Fibroblast of skin of right biceps (primary cell): ENCODE measurements around the gene GOPC.
"Not testable (repeated sequence)": the region's sequence is repeated elsewhere in the genome, so short reads cannot be mapped to it uniquely, and the experiment has no call there.

ENCODE experiments used
- DNase-seq: peaks from one replicate; pipeline ENCODE4 v3.0.0-alpha.2; 2013

The GOPC gene

GRCh38 chr6:117602151-117602898 is at the start of gene GOPC:
Gene GOPC (minus strand): TSS chr6:117602511. CDS start chr6:117602288, 223 bp downstream.
- peak; percentile 99 for DNase-seq

GRCh38 chr6:117651984-117652383 is 49.7 kb upstream of the GOPC start:
- not testable (repeated sequence) for DNase-seq

- no peak for DNase-seq
Measured at GRCh38 chr6:117642976-117643375, 40.7 kb upstream of the GOPC start.

GRCh38 chr6:117637770-117638169 is 35.5 kb upstream of the GOPC start:
- no peak for DNase-seq

- DNase-seq = no peak
Measured at GRCh38 chr6:117629119-117629660, 26.9 kb upstream of the GOPC start.

GRCh38 chr6:117627533-117627932 is 25.2 kb upstream of the GOPC start:
- DNase-seq = no peak

GRCh38 chr6:117624869-117625481 is 22.7 kb upstream of the GOPC start:
- no peak for DNase-seq

GRCh38 chr6:117619178-117619577 is 16.9 kb upstream of the GOPC start:
- no peak for DNase-seq

GRCh38 chr6:117617210-117618035 is 15.1 kb upstream of the GOPC start:
- DNase-seq = no peak

- DNase-seq = no peak
Measured at GRCh38 chr6:117616391-117617209, 14.3 kb upstream of the GOPC start.

- peak; percentile 81 for DNase-seq
Measured at GRCh38 chr6:117615750-117616390, 13.6 kb upstream of the GOPC start.

GRCh38 chr6:117613920-117614560 is 11.7 kb upstream of the GOPC start:
- peak; percentile 44 for DNase-seq

- DNase-seq = no peak
Measured at GRCh38 chr6:117607511-117607910, 5.2 kb upstream of the GOPC start.

GRCh38 chr6:117605169-117605826 is 3.0 kb upstream of the GOPC start:
- DNase-seq = peak; percentile 72

- no peak for DNase-seq
Measured at GRCh38 chr6:117603821-117604220, 1.5 kb upstream of the GOPC start.

- no peak for DNase-seq
Measured at GRCh38 chr6:117602899-117603588, 733 bp upstream of the GOPC start.

- no peak for DNase-seq
Measured at GRCh38 chr6:117601811-117602150, 530 bp downstream of the GOPC start.

- DNase-seq = peak; percentile 27
Measured at GRCh38 chr6:117600008-117600743, 2.1 kb downstream of the GOPC start.

GRCh38 chr6:117597755-117598154 is 4.6 kb downstream of the GOPC start:
- DNase-seq = no peak
